NB4 (cell line): Measurements from ENCODE around the gene RAB40B.

Experiments
- DNase-seq: peaks from one replicate; pipeline ENCODE4 v3.0.0; 2010; ENCODE audit warnings: low read depth
- H3K4me3 ChIP-seq: one replicate; pipeline ENCODE4 v1.5.1; 2011; ENCODE audit warnings: mild to moderate bottlenecking, low read depth, low read length, moderate library complexity
- CTCF ChIP-seq: IDR thresholded peaks from one replicate; pipeline ENCODE4 v1.5.1; 2012; ENCODE audit warnings: low read depth, low read length
- MAX ChIP-seq: IDR thresholded peaks from 2 replicates; pipeline ENCODE4 v1.6.1; 2011; ENCODE audit warnings: low read depth, low read length
- MYC ChIP-seq: IDR thresholded peaks from 2 replicates; pipeline ENCODE4 v1.6.1; 2011; ENCODE audit warnings: low read depth, low read length
- POLR2A ChIP-seq: IDR thresholded peaks from 2 replicates; pipeline ENCODE4 v1.6.1; 2011; ENCODE audit warnings: mild to moderate bottlenecking; ENCODE audit not compliant: insufficient read length; ENCODE audit errors: extremely low read depth

The RAB40B gene

GRCh38 chr17:82693168-82693867 lies 5.2 kb downstream of the RAB40B start:
- TF ChIP-seq CTCF (no peak), MAX (no peak), POLR2A (no peak), MYC (no peak)
- H3K4me3 ChIP-seq: no peak overlapping the region
- DNase-seq: no peak

GRCh38 chr17:82692268-82692667 lies 6.2 kb downstream of the RAB40B start:
- no peak overlapping the region for H3K4me3 ChIP-seq
- TF ChIP-seq MAX (no peak), MYC (no peak), CTCF (no peak), POLR2A (no peak)
- DNase-seq: no peak

GRCh38 chr17:82691714-82692113 lies 6.8 kb downstream of the RAB40B start:
- DNase-seq: no peak
- TF ChIP-seq POLR2A (no peak), MAX (no peak), MYC (no peak), CTCF (no peak)
- H3K4me3 ChIP-seq: no peak overlapping the region

GRCh38 chr17:82690786-82691489 lies 7.6 kb downstream of the RAB40B start:
- no peak for TF ChIP-seq MAX
- no peak for TF ChIP-seq MYC
- no peak for TF ChIP-seq CTCF
- TF ChIP-seq POLR2A: no peak
- no peak overlapping the region for H3K4me3 ChIP-seq
- peak; percentile 66 for DNase-seq

GRCh38 chr17:82689077-82689476 lies 9.4 kb downstream of the RAB40B start:
- no peak for TF ChIP-seq CTCF
- no peak for DNase-seq
- H3K4me3 ChIP-seq: no peak overlapping the region
